ENCODE results near the gene TCP11.

- TF ChIP-seq CTCF (IDR thresholded peaks at IDR 0.05) (no peak), EZH2 (IDR thresholded peaks at IDR 0.05; ENCODE audit: borderline replicate concordance, insufficient read depth, low read depth, low read length, poor library complexity, severe bottlenecking) (no peak)
Measured at GRCh38 chr6:35183281-35183680, 42.1 kb upstream of the TCP11 start.

Measured in B cell (primary cell).